HL-60/S4 (cell line): ENCODE results near the gene AQP6.

Experiments used
- in situ Hi-C: fragments of 300-500 bp; cut with MboI; formaldehyde crosslinking; loops from 2 replicates; pipeline ENCODE4 v1.14.3; 2022; ENCODE audit warnings: low sequenced_read_pairs

AQP6 gene, protein sequence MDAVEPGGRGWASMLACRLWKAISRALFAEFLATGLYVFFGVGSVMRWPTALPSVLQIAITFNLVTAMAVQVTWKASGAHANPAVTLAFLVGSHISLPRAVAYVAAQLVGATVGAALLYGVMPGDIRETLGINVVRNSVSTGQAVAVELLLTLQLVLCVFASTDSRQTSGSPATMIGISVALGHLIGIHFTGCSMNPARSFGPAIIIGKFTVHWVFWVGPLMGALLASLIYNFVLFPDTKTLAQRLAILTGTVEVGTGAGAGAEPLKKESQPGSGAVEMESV

GRCh38 chr12:49972641-49973360 lies at the start of gene AQP6:
TSS of gene AQP6 (plus strand) at chr12:49972947. CDS start at chr12:49973174, 227 bp downstream.
- in situ Hi-C loops = loop anchor here (25.0 kb wide), 1 partner anchor 90 kb away; the partner anchor contains the start of gene ASIC1

DNA sequence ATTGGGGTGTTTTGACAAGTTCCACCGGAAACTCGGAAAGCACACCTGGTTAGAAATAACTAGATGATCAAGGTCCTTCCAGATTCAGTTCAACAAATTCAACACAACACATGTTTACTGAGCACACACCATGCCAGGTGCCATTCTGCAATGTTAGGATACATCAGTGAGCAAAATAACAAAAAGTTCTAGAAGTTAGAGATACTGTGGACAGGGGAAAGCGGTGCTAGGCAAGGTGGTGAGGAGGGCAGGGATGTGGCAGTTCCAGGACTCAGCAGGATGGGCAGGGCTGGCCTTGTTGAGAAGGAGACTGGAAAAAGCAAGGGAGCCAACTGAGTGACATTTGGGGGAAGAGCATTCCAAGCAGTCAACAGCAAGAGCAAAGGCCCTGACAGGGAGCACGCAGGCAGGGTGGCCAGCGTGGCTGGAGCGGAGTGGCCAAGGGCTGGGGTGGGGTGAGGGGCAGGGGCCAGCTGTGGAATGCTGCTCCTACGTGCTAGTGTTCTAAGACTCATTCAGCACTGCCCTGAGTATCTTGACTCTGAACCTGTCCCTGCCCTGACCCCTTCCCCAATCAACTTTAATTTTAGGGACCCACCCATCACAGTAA lies 49.6 kb upstream of the AQP6 start:
- in situ Hi-C loops = no loop called here

- in situ Hi-C loops = no loop called here
These were observed 48.7 kb upstream of the AQP6 start for GRCh38 chr12:49923880-49924556.

DNA sequence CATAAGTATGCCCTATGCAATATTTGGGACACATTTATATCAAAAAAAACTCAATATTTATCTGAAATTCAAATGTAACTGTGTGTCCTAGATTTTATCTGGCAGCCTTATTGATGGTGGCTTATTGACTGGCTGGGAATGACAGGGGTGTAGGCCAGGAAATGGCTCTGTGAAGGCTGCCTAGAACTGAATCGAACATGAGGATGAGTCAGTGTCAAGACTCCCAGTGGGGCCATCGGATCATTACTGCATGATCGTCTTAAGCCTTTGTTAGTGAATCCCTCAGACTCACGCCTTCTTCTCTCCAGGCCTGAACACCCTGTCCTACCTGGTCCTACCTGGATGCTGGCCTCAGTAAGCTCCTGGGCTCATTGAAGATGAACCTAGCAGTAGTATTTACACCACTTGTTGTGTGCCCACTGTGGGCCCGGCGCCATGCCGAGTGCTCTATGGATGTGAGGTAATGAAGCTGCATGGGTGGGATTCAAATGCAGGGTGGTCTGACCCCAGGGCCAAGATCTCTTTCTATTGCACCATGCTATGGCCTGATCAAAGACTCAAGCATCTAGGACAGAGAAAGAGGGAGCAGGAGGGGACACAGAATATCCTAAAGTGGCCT lies 48.0 kb upstream of the AQP6 start:
- in situ Hi-C loops = no loop called here

DNA sequence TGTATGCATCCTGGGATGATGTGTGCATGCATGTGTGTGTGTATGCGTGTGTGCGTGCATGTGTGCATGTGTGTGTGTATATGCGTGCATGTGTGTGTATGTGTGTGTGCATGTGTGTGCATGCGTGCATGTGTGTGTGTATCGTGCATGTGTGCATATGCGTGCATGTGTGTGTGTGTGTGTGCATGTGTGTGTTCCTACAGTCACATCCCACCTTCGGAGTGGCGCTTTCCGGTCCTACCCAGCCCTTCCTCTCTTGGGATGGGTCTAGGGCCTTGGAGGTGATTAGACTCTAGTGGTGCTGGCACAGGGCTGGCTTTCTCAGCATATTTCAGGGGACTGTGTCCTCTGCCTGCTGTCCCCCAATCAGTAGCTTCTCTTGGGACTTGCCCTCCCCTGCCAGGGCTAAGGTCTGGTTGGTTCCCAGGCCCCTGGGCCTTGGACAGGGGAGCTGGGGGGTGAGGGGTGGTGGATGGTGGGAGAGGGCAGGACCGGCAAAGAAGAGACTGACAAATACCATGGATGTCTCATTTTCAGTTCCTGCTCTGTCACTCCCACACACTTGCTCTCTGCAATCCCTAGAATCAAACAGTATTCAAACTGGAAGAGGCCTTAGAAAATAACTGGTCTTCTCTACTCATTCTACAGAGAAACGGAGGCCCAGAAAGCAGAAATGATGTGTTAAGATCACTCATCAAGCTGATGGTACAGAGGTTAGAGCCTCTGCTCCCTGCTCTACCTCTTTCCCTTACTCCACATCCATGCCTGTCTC lies 47.1 kb upstream of the AQP6 start:
- in situ Hi-C loops = no loop called here

DNA sequence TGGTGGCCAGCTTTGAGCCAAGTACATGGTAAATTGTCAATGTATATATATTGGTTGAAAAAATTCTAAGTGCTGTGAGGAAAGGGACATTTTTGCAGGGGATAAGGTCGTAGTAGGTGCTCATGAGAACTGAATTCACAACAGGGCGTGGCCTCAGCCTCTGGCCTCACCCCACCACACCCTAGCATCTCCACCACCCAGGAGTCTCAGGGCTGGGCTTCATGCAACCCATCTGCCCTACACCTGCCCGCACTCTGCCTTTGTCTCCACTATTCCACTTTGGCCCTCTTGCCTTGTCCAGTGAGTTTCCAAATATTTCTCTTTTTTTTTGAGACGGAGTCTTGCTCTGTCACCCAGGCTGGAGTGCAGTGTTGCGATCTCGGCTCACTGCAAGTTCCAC lies 44.3 kb upstream of the AQP6 start:
- in situ Hi-C loops = no loop called here

GRCh38 chr12:49929581-49929980 lies 43.2 kb upstream of the AQP6 start:
- in situ Hi-C loops = no loop called here

DNA sequence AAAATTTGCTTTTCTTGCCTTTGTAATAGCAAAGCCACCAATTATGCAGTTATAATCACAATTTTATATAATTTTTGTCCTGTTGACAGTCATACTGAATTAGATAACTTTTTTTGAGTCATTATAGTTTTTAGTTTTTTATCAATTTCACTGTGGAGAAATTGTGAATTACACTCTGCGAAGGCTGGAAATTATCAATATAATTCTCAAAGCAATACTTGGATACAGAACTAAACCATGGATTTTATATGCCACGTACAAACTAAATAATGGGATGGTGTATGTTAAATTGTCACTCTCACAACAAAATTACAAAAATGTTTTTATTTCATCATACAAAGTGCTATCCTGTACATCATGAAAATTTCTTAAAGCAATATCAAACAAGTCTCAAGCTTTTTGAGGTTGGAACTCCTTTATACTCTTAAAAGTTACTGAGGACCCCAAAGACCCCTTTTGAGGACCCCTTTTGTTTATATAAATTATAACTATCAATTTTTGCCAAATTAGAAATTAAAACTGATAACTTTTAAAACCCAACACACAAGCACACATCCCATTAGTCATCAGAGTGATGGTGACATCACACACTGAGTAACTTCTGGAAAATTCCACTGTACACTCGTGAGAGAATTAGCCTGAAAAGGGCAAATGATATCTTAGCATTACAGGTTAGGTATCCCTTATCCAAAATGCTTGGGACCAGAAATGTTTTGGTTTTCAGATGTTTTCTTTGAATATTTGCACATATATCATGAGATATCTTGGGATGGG lies 42.0 kb upstream of the AQP6 start:
- in situ Hi-C loops = no loop called here

DNA sequence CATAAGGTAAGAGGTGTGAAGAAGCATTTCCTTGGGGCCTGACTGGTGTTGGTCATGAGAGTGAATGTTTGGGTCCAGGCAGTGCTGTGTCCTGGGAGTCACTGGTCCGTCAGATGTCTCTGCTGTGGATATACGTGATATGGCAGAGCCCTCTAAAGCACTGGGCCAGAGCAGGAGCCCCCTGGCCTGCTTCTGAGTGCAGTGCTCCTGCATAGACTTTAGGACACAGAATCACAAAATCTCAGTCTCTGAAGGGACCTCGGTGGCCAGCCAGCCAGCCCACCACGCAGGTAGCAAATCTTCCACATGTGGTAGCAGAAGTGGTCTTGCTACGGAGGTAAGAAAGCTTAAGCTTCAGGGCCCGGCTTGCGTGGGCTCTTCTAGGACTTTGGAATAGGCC lies 40.7 kb upstream of the AQP6 start:
- in situ Hi-C loops = no loop called here

DNA sequence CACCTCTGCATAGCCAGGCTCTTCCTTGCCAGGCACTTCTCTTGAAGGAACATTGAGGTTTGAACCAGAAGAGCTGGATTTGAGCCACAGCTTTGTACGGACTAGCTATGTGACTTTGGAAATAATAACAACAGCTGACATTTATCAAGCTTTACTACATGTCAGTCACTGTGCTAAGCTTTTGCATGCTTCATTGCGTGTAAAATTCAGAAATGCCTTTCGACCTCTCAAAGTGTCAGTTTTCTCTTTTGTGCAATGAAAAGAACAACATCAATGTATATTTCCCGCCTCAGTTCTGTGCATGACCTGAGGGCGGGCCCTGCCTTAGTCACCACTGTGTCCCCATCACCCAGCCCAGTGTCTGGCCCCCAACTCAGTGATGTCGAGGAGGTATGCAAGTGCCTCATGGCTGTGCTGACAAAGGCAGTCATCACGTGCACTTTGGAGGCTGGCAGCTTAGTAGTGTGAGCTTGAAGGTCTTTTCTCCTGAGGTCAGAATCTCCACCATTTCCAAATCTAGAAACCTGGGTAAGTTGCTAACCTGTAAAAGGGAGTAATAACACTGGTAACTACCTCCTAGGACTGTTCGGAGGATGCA lies 40.1 kb upstream of the AQP6 start:
- in situ Hi-C loops = no loop called here

GRCh38 chr12:49933796-49934195 lies 39.0 kb upstream of the AQP6 start:
- in situ Hi-C loops = no loop called here

DNA sequence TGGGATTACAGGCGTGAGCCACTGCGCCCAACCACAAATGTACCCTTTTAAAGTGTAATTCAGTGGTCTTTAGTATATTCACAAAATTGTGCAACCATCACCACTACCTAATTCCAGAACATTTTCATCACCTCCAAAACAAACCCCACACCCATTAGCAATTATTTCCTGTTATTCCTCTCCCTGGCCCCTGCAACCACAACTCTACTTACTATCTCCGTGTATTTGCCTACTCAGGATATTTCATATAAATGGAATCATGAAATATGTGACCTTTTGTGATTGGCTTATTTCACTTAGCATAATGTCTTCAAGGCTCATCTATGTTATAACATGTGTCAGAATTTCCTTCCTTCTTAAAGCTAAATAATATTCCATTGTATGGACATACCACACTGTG lies 38.2 kb upstream of the AQP6 start:
- in situ Hi-C loops = no loop called here

DNA sequence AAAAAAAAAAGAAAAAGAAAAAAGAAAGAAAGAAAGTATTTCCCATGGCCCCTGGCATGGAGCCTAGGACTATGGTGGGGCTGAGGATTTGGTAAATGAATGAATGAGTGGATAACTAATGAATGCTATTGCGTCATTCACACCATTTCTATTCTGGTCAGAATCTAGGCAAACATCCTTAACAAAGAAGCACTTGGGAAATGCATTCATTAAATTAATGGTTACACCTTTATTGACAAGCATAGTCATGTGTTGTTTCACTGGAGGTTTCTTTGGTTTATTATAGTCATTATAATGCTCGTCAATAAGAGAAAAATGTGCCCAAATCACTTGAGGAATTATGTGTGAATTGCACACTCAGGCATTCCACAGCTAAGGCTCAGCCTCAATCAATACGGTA lies 35.8 kb upstream of the AQP6 start:
- in situ Hi-C loops = no loop called here

DNA sequence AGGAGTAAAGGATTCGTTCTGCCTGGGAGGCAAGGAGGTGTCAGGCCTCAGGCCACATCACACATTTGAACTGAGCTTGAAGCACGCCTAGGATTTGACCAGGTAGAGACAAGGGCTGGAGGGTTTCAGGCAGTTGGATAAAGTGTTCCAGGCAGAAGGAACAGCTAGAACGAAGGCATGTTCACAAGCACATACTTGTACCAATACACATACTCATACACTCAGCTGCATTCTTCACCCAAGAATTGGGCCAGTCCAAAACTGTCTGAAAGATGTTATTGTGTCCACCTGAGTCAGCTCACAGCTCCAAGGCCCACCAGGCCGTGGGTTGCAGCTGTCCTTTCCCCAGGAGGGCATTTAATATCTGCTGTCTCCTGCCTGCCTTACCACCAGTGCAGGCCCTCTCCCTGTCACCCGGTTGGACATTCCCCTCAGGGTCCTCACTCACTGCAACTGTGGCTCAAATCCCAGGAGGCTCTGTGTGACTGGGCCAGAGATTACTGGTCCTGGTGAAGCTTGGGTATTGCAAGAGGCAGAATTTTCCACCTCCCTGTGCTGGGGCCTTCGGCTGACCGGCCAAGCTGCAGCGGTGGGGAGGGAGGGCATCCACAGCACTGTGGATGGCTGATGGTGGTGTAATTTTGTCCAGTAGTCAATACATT lies 35.0 kb upstream of the AQP6 start:
- in situ Hi-C loops = no loop called here

DNA sequence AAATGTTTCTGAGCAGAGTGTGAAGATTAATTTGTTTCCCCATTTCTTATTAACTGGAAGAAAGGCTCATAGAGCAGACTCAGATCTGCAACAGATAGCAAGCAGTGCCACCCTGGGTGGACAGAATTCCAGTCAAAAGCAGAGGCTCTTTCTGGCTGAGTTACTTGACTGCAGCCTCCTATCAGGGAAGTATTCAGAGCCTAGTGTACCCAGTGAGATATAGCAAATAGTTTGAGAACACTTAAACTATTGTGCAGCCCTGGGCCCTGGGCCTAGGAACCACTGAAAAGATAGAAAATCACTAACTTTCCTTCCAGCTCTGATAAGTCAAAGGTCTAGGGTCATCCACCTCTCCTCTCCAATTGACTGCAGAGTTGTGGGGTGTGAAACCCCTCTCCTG lies 33.4 kb upstream of the AQP6 start:
- in situ Hi-C loops = no loop called here

- in situ Hi-C loops = no loop called here
These were observed 33.0 kb upstream of the AQP6 start for GRCh38 chr12:49939707-49940106.

DNA sequence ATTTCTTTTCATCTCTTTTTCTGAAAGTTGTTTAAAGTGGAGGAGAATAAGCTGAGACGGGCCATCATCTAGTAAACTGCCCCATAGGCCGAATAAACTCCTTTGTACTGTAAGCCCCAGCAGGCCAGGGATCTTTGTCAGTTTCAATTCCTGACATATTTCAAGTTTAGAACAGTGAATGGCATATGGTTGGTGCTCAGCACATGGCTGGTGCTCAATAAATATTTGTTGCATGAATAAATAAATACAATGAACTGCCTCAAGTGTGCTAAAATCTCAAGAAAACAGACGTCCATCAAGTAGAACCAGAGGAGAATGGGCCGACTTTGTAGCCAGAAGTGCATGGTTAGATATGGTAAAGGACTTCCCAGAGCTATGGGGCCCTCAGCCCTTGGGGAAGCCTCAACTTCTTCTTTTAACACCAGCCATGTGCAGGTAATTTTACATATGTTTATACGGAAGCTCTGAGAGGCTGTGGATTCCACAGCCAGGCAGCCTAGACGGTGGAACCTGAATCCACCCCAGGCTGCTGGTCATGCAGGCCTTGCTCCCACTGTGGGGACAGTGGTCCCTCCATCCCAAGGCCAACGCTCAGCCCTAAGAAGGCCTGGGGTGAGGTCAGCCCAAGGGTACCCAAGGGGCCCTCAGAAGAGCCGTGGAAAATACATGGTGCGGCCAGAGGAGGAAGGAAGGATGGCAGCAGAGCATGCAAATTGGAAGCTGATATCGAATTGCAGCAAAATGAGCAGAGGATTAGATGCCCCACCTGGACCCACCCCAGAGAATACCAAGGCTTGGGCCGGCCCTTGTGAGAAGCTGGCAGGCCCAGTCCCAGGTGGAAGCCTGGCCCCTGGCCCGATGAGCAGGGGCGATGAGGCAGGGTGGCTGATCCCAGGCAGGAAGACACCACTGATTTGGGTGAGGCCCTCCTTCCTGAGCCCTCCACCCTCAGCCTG lies 30.9 kb upstream of the AQP6 start:
- in situ Hi-C loops = no loop called here

- in situ Hi-C loops = no loop called here
These were observed 30.2 kb upstream of the AQP6 start for GRCh38 chr12:49942512-49942893.
